Tibial nerve (tissue), 4 donors: ENCODE data around the gene SMPD1.

Experiments
- CTCF ChIP-seq, 5 experiments: fragments of 200-600 bp in 3 of 5; fragments of 450-650 bp in 2 of 5; sonication (generic) in 3 of 5; IDR thresholded peaks; one replicate each; pipeline ENCODE4 v1.5.1; 2016 to 2019; ENCODE audit warnings: antibody characterized with exemption in 5 of 5, mild to moderate bottlenecking in 3 of 5, moderate library complexity in 2 of 5
- EP300 ChIP-seq, 2 donors: sonication (generic); formaldehyde crosslinking; IDR thresholded peaks; one replicate each; pipeline ENCODE4 v1.6.1; 2017; ENCODE audit warnings: antibody characterized with exemption in 2 of 2, mild to moderate bottlenecking in 1 of 2
- POLR2A ChIP-seq, 2 donors: fragments of 450-650 bp; IDR thresholded peaks; one replicate each; pipeline ENCODE4 v1.6.1; 2017; ENCODE audit warnings: antibody characterized with exemption in 2 of 2, mild to moderate bottlenecking in 2 of 2, moderate library complexity in 2 of 2

GRCh38 chr11:6387811-6388599, 2.3 kb upstream of the SMPD1 start:
- TF ChIP-seq CTCF (IDR thresholded peaks at IDR 0.05), result no peak
- TF ChIP-seq POLR2A (IDR thresholded peaks at IDR 0.05), result no peak
- no peak for TF ChIP-seq EP300 (IDR thresholded peaks at IDR 0.05)
